ENCODE results near the gene ACADSB. TPM values are rescaled to one million over a fixed set of nuclear protein-coding genes. Genes with fewer than 3 reads are reported as not detected.

Gene ACADSB
- total and polyA plus RNA-seq, 10 of the 15 experiments (the other 5 are each of a cell fraction or from before 2014, with no cell fraction given) = 10.8 to 24.0 (median 15.0) TPM

DNA sequence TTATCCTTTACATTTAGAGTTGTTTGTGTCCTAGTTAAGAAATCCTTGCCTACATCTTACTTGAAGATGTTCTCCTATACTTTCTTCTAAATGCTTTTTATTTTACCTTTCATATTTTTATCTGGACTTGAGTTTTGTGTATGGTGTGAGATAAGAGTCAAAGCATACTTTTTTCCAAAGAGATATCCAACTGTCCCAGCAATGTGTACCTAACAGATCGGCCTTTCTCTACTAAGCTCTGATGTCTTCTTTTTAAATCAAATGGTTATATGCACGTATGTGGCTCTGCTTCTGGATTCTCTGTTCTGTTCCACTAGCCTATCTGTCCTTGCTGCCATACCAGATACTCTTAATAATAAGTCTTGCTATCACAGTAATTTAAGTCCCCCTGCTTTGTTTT is 7.4 kb upstream of the ACADSB start:
- Histone ChIP-seq H3K79me2 (ENCODE audit: control insufficient read depth, insufficient read depth, low read length) (peaks cover 56% of the 10 kb centered on the region), H3K36me3 (ENCODE audit: control insufficient read depth in 2 of 2, insufficient read depth in 2 of 2, low read length in 1 of 2) (peaks cover 0 to 3% of the 10 kb centered on the region in 2 experiments; a peak in 1 of 4 replicates), H3K27me3 (replicated peaks in 1 of 2; ENCODE audit: control insufficient read depth in 2 of 2, insufficient read depth in 2 of 2, low read length in 1 of 2) (no peaks in the 10 kb centered on the region), H4K20me1 (ENCODE audit: control insufficient read depth, insufficient read depth) (no peaks in the 10 kb centered on the region; the same call in 1 of the 2 replicates), H3K9ac (ENCODE audit: control insufficient read depth, insufficient read depth, low read length) (no peak overlapping the region), H3K27ac (ENCODE audit: control insufficient read depth, insufficient read depth) (no peak overlapping the region), H3K4me1 (ENCODE audit: control insufficient read depth, insufficient read depth, low read length) (peaks cover 29% of the 10 kb centered on the region), H3K4me3 (no peak overlapping the region), H3K9me3 (replicated peaks; ENCODE audit: control insufficient read depth, insufficient read depth, low read length) (no peaks in the 10 kb centered on the region), H3K4me2 (ENCODE audit: control insufficient read depth, insufficient read depth) (no peak overlapping the region), H2AFZ (ENCODE audit: control insufficient read depth, low read depth, low read length) (no peak overlapping the region)
- DNase-seq (ENCODE audit: low read depth, low spot score) = no peak
- ChIA-PET RAD21 (ENCODE audit: unreplicated experiment) (no interaction called here), POLR2A (no interaction called here), SMC1A (ENCODE audit: uncharacterized antibody, unreplicated experiment) (no interaction called here), CTCF (no interaction called here)
- WGBS (ENCODE audit: insufficient coverage, insufficient replicate concordance, low lambda C conversion rate, missing lambda C conversion rate) = 100% methylated on average over 2 of the region's 2 CpGs
- TF ChIP-seq IRF4 (IDR thresholded peaks at IDR 0.05; ENCODE audit: low read depth, low read length) = no peak
- TF ChIP-seq SIN3A (IDR thresholded peaks at IDR 0.05; ENCODE audit: low read depth, low read length) = no peak
- TF ChIP-seq, protein P1, sequence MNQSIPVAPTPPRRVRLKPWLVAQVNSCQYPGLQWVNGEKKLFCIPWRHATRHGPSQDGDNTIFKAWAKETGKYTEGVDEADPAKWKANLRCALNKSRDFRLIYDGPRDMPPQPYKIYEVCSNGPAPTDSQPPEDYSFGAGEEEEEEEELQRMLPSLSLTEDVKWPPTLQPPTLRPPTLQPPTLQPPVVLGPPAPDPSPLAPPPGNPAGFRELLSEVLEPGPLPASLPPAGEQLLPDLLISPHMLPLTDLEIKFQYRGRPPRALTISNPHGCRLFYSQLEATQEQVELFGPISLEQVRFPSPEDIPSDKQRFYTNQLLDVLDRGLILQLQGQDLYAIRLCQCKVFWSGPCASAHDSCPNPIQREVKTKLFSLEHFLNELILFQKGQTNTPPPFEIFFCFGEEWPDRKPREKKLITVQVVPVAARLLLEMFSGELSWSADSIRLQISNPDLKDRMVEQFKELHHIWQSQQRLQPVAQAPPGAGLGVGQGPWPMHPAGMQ (IDR thresholded peaks at IDR 0.05; ENCODE audit: borderline replicate concordance) = no peak
- TF ChIP-seq, protein P2, sequence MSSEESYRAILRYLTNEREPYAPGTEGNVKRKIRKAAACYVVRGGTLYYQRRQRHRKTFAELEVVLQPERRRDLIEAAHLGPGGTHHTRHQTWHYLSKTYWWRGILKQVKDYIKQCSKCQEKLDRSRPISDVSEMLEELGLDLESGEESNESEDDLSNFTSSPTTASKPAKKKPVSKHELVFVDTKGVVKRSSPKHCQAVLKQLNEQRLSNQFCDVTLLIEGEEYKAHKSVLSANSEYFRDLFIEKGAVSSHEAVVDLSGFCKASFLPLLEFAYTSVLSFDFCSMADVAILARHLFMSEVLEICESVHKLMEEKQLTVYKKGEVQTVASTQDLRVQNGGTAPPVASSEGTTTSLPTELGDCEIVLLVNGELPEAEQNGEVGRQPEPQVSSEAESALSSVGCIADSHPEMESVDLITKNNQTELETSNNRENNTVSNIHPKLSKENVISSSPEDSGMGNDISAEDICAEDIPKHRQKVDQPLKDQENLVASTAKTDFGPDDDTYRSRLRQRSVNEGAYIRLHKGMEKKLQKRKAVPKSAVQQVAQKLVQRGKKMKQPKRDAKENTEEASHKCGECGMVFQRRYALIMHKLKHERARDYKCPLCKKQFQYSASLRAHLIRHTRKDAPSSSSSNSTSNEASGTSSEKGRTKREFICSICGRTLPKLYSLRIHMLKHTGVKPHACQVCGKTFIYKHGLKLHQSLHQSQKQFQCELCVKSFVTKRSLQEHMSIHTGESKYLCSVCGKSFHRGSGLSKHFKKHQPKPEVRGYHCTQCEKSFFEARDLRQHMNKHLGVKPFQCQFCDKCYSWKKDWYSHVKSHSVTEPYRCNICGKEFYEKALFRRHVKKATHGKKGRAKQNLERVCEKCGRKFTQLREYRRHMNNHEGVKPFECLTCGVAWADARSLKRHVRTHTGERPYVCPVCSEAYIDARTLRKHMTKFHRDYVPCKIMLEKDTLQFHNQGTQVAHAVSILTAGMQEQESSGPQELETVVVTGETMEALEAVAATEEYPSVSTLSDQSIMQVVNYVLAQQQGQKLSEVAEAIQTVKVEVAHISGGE (CRISPR knock-in tag; IDR thresholded peaks at IDR 0.05) = no peak
- TF ChIP-seq, protein P3, sequence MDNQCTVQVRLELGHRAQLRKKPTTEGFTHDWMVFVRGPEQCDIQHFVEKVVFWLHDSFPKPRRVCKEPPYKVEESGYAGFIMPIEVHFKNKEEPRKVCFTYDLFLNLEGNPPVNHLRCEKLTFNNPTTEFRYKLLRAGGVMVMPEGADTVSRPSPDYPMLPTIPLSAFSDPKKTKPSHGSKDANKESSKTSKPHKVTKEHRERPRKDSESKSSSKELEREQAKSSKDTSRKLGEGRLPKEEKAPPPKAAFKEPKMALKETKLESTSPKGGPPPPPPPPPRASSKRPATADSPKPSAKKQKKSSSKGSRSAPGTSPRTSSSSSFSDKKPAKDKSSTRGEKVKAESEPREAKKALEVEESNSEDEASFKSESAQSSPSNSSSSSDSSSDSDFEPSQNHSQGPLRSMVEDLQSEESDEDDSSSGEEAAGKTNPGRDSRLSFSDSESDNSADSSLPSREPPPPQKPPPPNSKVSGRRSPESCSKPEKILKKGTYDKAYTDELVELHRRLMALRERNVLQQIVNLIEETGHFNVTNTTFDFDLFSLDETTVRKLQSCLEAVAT (IDR thresholded peaks at IDR 0.05) = no peak
- no peak for TF ChIP-seq DPF2 (IDR thresholded peaks at IDR 0.05)
- TF ChIP-seq EED (IDR thresholded peaks at IDR 0.05; ENCODE audit: low read depth) = no peak
- TF ChIP-seq, protein P4, sequence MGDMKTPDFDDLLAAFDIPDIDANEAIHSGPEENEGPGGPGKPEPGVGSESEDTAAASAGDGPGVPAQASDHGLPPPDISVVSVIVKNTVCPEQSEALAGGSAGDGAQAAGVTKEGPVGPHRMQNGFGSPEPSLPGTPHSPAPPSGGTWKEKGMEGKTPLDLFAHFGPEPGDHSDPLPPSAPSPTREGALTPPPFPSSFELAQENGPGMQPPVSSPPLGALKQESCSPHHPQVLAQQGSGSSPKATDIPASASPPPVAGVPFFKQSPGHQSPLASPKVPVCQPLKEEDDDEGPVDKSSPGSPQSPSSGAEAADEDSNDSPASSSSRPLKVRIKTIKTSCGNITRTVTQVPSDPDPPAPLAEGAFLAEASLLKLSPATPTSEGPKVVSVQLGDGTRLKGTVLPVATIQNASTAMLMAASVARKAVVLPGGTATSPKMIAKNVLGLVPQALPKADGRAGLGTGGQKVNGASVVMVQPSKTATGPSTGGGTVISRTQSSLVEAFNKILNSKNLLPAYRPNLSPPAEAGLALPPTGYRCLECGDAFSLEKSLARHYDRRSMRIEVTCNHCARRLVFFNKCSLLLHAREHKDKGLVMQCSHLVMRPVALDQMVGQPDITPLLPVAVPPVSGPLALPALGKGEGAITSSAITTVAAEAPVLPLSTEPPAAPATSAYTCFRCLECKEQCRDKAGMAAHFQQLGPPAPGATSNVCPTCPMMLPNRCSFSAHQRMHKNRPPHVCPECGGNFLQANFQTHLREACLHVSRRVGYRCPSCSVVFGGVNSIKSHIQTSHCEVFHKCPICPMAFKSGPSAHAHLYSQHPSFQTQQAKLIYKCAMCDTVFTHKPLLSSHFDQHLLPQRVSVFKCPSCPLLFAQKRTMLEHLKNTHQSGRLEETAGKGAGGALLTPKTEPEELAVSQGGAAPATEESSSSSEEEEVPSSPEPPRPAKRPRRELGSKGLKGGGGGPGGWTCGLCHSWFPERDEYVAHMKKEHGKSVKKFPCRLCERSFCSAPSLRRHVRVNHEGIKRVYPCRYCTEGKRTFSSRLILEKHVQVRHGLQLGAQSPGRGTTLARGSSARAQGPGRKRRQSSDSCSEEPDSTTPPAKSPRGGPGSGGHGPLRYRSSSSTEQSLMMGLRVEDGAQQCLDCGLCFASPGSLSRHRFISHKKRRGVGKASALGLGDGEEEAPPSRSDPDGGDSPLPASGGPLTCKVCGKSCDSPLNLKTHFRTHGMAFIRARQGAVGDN (IDR thresholded peaks at IDR 0.05) = no peak
- TF ChIP-seq, protein P5, sequence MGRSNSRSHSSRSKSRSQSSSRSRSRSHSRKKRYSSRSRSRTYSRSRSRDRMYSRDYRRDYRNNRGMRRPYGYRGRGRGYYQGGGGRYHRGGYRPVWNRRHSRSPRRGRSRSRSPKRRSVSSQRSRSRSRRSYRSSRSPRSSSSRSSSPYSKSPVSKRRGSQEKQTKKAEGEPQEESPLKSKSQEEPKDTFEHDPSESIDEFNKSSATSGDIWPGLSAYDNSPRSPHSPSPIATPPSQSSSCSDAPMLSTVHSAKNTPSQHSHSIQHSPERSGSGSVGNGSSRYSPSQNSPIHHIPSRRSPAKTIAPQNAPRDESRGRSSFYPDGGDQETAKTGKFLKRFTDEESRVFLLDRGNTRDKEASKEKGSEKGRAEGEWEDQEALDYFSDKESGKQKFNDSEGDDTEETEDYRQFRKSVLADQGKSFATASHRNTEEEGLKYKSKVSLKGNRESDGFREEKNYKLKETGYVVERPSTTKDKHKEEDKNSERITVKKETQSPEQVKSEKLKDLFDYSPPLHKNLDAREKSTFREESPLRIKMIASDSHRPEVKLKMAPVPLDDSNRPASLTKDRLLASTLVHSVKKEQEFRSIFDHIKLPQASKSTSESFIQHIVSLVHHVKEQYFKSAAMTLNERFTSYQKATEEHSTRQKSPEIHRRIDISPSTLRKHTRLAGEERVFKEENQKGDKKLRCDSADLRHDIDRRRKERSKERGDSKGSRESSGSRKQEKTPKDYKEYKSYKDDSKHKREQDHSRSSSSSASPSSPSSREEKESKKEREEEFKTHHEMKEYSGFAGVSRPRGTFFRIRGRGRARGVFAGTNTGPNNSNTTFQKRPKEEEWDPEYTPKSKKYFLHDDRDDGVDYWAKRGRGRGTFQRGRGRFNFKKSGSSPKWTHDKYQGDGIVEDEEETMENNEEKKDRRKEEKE (IDR thresholded peaks at IDR 0.05) = no peak
- TF ChIP-seq NFIC (IDR thresholded peaks at IDR 0.05; ENCODE audit: low read depth, low read length) = no peak
- TF ChIP-seq RAD51 (IDR thresholded peaks at IDR 0.05) = no peak
- intact Hi-C loops (cut with micrococcal nuclease; ENCODE audit: unreplicated experiment) (no loop called here), in situ Hi-C loops (cut with MboI) (no loop called here)
- BruUV-seq (replicated peaks) = no TSS peak
- FAIRE-seq = no peak
- no peak for ATAC-seq
